Lower leg skin (tissue), 3 donors: ENCODE results near the gene FTSJ3.

Experiments used
- CTCF ChIP-seq, 3 donors: fragments of 450-650 bp; IDR thresholded peaks; one replicate each; pipeline ENCODE4 v1.5.1; 2016; ENCODE audit warnings: antibody characterized with exemption in 3 of 3, mild to moderate bottlenecking in 3 of 3, moderate library complexity in 2 of 3
- POLR2A ChIP-seq, 2 donors: fragments of 450-650 bp; IDR thresholded peaks; one replicate each; pipeline ENCODE4 v1.6.1; 2016 to 2017; ENCODE audit warnings: antibody characterized with exemption in 2 of 2, mild to moderate bottlenecking in 1 of 2, moderate library complexity in 1 of 2

- TF ChIP-seq CTCF (IDR thresholded peaks at IDR 0.05) (no peak), POLR2A (IDR thresholded peaks at IDR 0.05) (no peak)
Observed at GRCh38 chr17:63834431-63835166, 7.1 kb upstream of the FTSJ3 start.
